ENCODE measurements around the gene DNM3. TPM values are rescaled to one million over a fixed set of nuclear protein-coding genes. Genes with fewer than 3 reads are reported as not detected.

Gene DNM3
- total RNA-seq, 2 experiments from 2014 or later = 1.5 to 1.6 TPM

Small RNA genes within 50 kb of the gene (microRNA-seq; reads per million reads assigned to microRNA genes)
- not detected for gene MIR199A2
- gene MIR3120 = not detected

Other genes with a start within 250 kb of the DNM3 start
- gene MYOCOS, start 219.3 kb upstream of the DNM3 start, total RNA-seq = under 1 TPM in 1 of 2 experiments, not detected in 1; 0.10 TPM
- not detected for gene MYOC, start 188.8 kb upstream of the DNM3 start, total RNA-seq
- 10 to 100 TPM; 12.2 to 13.0 TPM for gene VAMP4, start 99.4 kb upstream of the DNM3 start, total RNA-seq
- gene METTL13, start 59.8 kb upstream of the DNM3 start, total RNA-seq = 10 to 100 TPM; 38.5 to 44.5 TPM